Measurements from ENCODE around the gene DHFR. TPM values are rescaled to one million over a fixed set of nuclear protein-coding genes. Genes with fewer than 3 reads are reported as not detected.

Gene DHFR
- total RNA-seq, 4 donors from 2014 or later, result 4.3 to 14.8 (median 8.6) TPM

DNA sequence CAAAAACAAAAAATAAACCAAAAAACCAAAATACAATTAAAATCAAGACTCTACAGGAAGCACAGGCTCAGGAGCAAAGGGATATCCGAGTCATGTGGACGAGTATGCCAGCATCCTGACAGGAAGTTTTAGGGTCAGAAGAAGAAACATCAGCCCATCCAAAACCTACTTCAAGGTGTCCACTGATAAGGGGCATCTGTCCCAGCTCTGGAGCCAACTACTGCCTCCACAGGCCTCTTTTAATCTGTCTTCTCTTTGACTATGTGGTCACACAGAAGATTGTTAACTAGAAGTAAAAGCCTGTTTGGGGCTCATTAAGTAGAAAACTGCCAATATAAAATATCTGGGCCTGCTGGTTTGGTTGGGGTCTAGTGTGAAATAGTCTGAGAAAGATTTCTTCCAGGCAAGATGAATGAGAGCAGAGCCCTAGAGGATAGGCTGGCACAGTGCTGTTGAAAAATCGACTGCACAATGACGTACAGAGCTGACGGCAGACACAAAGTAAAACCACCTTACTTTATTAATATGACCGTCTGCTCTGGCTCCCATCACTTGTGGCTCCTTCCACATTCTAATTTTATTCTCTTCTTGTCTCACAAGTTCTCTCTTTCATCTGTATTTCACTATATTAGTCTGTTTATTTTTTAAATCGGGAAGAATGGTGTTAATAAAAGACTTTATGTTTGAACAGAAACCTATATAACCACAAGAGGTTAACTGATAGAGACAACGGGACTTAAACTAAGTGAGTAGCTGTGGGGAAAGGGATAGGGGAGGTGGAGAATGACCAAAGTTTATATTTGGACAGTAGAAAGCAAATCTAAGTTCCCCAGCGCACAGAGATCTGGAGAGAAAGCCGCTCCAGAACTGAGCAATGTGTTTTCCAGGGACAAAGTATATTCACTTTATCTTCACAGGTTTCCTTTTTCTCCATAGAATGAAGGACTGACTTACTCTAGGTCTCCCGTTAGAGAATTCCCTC, 23.2 kb downstream of the DHFR start:
- ATAC-seq, result no peak
- Histone ChIP-seq H3K27ac (no peak overlapping the region), H3K36me3 (peaks cover 0 to 50% of the 10 kb centered on the region in 2 donors), H3K9me3 (no peaks in the 10 kb centered on the region), H3K27me3 (no peaks in the 10 kb centered on the region), H3K4me3 (no peak overlapping the region), H3K4me1 (no peaks in the 10 kb centered on the region)
- WGBS, 2 donors (ENCODE audit: low coverage in 1 of 2), result 81 to 88% methylated on average over 11 of the region's 11 CpGs
- TF ChIP-seq POLR2A (IDR thresholded peaks at IDR 0.05) (no peak), EP300 (IDR thresholded peaks at IDR 0.05) (no peak), POLR2AphosphoS5 (IDR thresholded peaks at IDR 0.05) (no peak)
- TF ChIP-seq, protein P1, sequence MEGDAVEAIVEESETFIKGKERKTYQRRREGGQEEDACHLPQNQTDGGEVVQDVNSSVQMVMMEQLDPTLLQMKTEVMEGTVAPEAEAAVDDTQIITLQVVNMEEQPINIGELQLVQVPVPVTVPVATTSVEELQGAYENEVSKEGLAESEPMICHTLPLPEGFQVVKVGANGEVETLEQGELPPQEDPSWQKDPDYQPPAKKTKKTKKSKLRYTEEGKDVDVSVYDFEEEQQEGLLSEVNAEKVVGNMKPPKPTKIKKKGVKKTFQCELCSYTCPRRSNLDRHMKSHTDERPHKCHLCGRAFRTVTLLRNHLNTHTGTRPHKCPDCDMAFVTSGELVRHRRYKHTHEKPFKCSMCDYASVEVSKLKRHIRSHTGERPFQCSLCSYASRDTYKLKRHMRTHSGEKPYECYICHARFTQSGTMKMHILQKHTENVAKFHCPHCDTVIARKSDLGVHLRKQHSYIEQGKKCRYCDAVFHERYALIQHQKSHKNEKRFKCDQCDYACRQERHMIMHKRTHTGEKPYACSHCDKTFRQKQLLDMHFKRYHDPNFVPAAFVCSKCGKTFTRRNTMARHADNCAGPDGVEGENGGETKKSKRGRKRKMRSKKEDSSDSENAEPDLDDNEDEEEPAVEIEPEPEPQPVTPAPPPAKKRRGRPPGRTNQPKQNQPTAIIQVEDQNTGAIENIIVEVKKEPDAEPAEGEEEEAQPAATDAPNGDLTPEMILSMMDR (IDR thresholded peaks at IDR 0.05), result no peak

DNA sequence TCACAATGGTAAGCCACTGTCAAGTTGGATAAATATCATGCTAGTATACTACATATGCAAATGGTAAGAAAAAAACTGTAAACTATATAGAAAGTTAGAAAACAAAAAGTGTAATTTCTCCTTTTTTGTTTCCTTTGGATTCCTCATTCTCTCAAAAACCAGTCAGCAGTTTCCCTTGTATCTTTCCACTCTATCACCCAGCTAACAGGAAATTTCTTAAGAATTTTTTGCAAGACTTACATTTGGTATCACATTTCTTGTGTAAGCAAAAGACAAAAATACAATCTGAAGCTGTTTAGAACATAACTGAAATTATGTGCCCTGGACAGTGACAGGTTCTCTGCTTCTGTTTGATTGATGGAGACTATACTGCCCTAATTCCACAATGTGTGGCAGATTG, 25.5 kb downstream of the DHFR start:
- Histone ChIP-seq H3K27me3 (no peaks in the 10 kb centered on the region), H3K4me1 (no peaks in the 10 kb centered on the region), H3K36me3 (peaks cover 0 to 38% of the 10 kb centered on the region in 2 donors), H3K4me3 (no peak overlapping the region), H3K9me3 (no peaks in the 10 kb centered on the region), H3K27ac (no peak overlapping the region)
- TF ChIP-seq POLR2A (IDR thresholded peaks at IDR 0.05) (no peak), EP300 (IDR thresholded peaks at IDR 0.05) (no peak), POLR2AphosphoS5 (IDR thresholded peaks at IDR 0.05) (no peak)
- TF ChIP-seq, protein P1 (IDR thresholded peaks at IDR 0.05), result no peak
- ATAC-seq, result no peak

- Histone ChIP-seq H3K27me3 (no peaks in the 10 kb centered on the region), H3K36me3 (peaks cover 0 to 12% of the 10 kb centered on the region in 2 donors), H3K27ac (no peak overlapping the region), H3K4me3 (no peak overlapping the region), H3K9me3 (no peaks in the 10 kb centered on the region), H3K4me1 (no peaks in the 10 kb centered on the region)
- TF ChIP-seq EP300 (IDR thresholded peaks at IDR 0.05), result no peak
- no peak for TF ChIP-seq POLR2AphosphoS5 (IDR thresholded peaks at IDR 0.05)
- 88 to 91% methylated on average over 5 of the region's 5 CpGs for WGBS, 2 donors (ENCODE audit: low coverage in 1 of 2)
- no peak for ATAC-seq
Observed at GRCh38 chr5:80625230-80625629, 29.6 kb downstream of the DHFR start.

DNA sequence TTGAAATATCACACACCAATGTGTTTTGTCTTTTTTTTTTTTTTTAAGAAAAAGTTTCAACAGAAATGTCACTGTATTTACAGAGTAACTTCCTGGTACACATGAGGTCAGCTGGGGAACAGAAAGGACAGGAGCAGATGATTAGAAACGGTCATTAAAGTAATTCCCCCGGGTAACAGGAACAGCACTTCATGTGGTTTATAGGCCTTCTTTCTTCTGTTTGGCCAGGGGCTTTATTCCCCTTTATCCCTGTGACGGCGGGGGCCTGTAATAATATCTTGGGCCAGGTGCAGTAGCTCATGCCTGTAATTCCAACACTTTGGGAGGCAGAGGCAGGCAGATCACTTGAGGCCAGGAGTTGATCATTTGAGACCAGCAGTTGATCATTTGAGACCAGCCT, 30.8 kb downstream of the DHFR start:
- Histone ChIP-seq H3K4me3 (no peak overlapping the region), H3K9me3 (no peaks in the 10 kb centered on the region), H3K36me3 (peaks cover 0 to under 1% of the 10 kb centered on the region in 2 donors), H3K27me3 (no peaks in the 10 kb centered on the region), H3K27ac (no peak overlapping the region), H3K4me1 (no peaks in the 10 kb centered on the region)
- no peak for ATAC-seq
- TF ChIP-seq, protein P1 (IDR thresholded peaks at IDR 0.05), result no peak
- TF ChIP-seq EP300 (IDR thresholded peaks at IDR 0.05) (no peak), POLR2AphosphoS5 (IDR thresholded peaks at IDR 0.05) (no peak), POLR2A (IDR thresholded peaks at IDR 0.05) (no peak)
- WGBS, 2 donors (ENCODE audit: low coverage in 1 of 2), result 58 to 70% methylated on average over 2 of the region's 4 CpGs

DNA sequence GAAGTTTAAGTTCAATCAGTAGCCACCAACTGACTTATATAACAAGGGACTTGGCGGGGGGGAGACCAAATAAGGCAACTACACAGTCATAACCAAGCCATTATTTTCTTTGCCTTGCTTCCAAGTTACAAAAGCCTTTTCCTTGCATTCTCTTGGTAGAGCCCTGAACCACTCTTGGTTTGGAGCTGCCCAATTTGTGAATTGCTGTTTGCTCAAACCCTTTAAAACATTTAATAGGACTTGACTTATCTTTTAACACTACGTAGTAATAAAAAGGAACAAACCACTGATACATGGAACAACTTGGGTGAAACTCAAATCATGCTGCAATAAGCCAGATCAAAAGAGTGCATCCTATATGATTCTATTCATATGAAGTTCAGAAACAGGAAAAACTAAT, 32.0 kb downstream of the DHFR start:
- no peaks in the 10 kb centered on the region for H3K9me3 ChIP-seq
- no peaks in the 10 kb centered on the region for H3K27me3 ChIP-seq
- no peak overlapping the region for H3K27ac ChIP-seq
- no peak for TF ChIP-seq POLR2A (IDR thresholded peaks at IDR 0.05)
- TF ChIP-seq, protein P1 (IDR thresholded peaks at IDR 0.05), result no peak
- no peak for TF ChIP-seq EP300 (IDR thresholded peaks at IDR 0.05)
- TF ChIP-seq POLR2AphosphoS5 (IDR thresholded peaks at IDR 0.05), result no peak
- no peaks in the 10 kb centered on the region for H3K4me1 ChIP-seq
- WGBS, 2 donors (ENCODE audit: low coverage in 1 of 2), result 90 to 94% methylated on average over 2 of the region's 2 CpGs
- ATAC-seq, result no peak
- H3K36me3 ChIP-seq, result no peaks in the 10 kb centered on the region
- no peak overlapping the region for H3K4me3 ChIP-seq
